Bone marrow (tissue), 2 donors: Measurements from ENCODE around the gene GNPTG.

Experiments
- DNase-seq, 2 donors: peaks; one replicate each; lab custom pipeline; 2025; lab: John Stamatoyannopoulos, UW

GNPTG gene

GRCh38 chr16:1351582-1352362, at the start of gene GNPTG, which contains the start of gene TSR3:
Gene GNPTG, plus strand, starts transcription at chr16:1351931. Its CDS starts 35 bp downstream, at chr16:1351966.
Gene TSR3, minus strand, starts transcription at chr16:1351878. Its CDS starts 74 bp downstream, at chr16:1351804.
- DNase-seq, result peak; percentile 20 to 61

- DNase-seq, result no peak
These were observed 45.9 kb upstream of the GNPTG start for GRCh38 chr16:1305823-1306222.

- DNase-seq, result no peak
These were observed 45.4 kb upstream of the GNPTG start for GRCh38 chr16:1306334-1306733.

GRCh38 chr16:1308036-1308976, 43.4 kb upstream of the GNPTG start:
- no peak for DNase-seq

GRCh38 chr16:1308977-1309885, 42.5 kb upstream of the GNPTG start, which contains the start of gene UBE2I:
Gene UBE2I, plus strand, starts transcription at chr16:1309636. Its CDS starts 4,395 bp downstream, at chr16:1314031.
- peak; percentile 97 for DNase-seq

GRCh38 chr16:1309888-1310831, 41.6 kb upstream of the GNPTG start:
- no peak for DNase-seq

GRCh38 chr16:1310832-1311200, 40.9 kb upstream of the GNPTG start:
- DNase-seq, result no peak

- no peak for DNase-seq
These were observed 40.5 kb upstream of the GNPTG start for GRCh38 chr16:1311212-1311737.

GRCh38 chr16:1311738-1312466, 39.8 kb upstream of the GNPTG start:
- DNase-seq, result no peak

- DNase-seq, result no peak
These were observed 39.3 kb upstream of the GNPTG start for GRCh38 chr16:1312467-1312816.

GRCh38 chr16:1312903-1313302, 38.8 kb upstream of the GNPTG start:
- DNase-seq, result no peak

GRCh38 chr16:1313721-1314369, 37.9 kb upstream of the GNPTG start:
- DNase-seq, result no peak

- no peak for DNase-seq
These were observed 37.2 kb upstream of the GNPTG start for GRCh38 chr16:1314399-1315068.

- no peak for DNase-seq
These were observed 36.4 kb upstream of the GNPTG start for GRCh38 chr16:1315081-1316032.

- DNase-seq, result no peak
These were observed 35.7 kb upstream of the GNPTG start for GRCh38 chr16:1316033-1316405.

GRCh38 chr16:1317479-1318267, 34.1 kb upstream of the GNPTG start:
- DNase-seq, result no peak

- no peak for DNase-seq
These were observed 33.5 kb upstream of the GNPTG start for GRCh38 chr16:1318268-1318545.
